Nephron progenitor cell (in vitro differentiated cells): ENCODE data around the gene GAA.
"Not testable (repeated sequence)": the region's sequence is repeated elsewhere in the genome, so short reads cannot be mapped to it uniquely, and the experiment has no call there.

ENCODE experiments used
- DNase-seq: peaks from one replicate; pipeline ENCODE4 v3.0.0; 2021
- H3K27ac Mint-ChIP-seq: 2 replicates; pipeline ENCODE4 v1.8.0; 2021; ENCODE audit warnings: mild to moderate bottlenecking, moderate library complexity, mixed read lengths
- H3K27me3 Mint-ChIP-seq: 2 replicates; pipeline ENCODE4 v1.8.0; 2021; ENCODE audit warnings: mild to moderate bottlenecking, low read depth, mixed read lengths; ENCODE audit not compliant: poor library complexity
- H3K36me3 Mint-ChIP-seq: 2 replicates; pipeline ENCODE4 v1.8.0; 2021; ENCODE audit warnings: low read depth, mixed read lengths
- H3K4me1 Mint-ChIP-seq: 2 replicates; pipeline ENCODE4 v1.8.0; 2021; ENCODE audit warnings: mixed read lengths
- H3K4me3 Mint-ChIP-seq: 2 replicates; pipeline ENCODE4 v1.8.0; 2021; ENCODE audit warnings: mild to moderate bottlenecking, moderate library complexity, mixed read lengths
- H3K9me3 Mint-ChIP-seq: 2 replicates; pipeline ENCODE4 v1.8.0; 2021; ENCODE audit warnings: mild to moderate bottlenecking, moderate library complexity, mixed read lengths
- CTCF ChIP-seq: fragments of 200-600 bp; sonication (generic); IDR thresholded peaks from 2 replicates; pipeline ENCODE4 v1.5.0; 2021; ENCODE audit warnings: antibody characterized with exemption

GAA gene

GRCh38 chr17:80152081-80152702, 50.8 kb downstream of the GAA start:
- no peak for TF ChIP-seq CTCF
- H3K4me3 Mint-ChIP-seq, result no peak overlapping the region
- DNase-seq, result no peak

GRCh38 chr17:80153004-80153403, 51.6 kb downstream of the GAA start:
- no peak for TF ChIP-seq CTCF
- Mint-ChIP-seq H3K36me3 (peaks cover 17% of the 10 kb centered on the region), H3K4me1 (peaks cover 12% of the 10 kb centered on the region), H3K27me3 (peaks cover 3% of the 10 kb centered on the region), H3K9me3 (peaks cover 42% of the 10 kb centered on the region), H3K27ac (no peak overlapping the region), H3K4me3 (no peak overlapping the region)
- no peak for DNase-seq

More at GRCh38 chr17:80152081-80152702, 50.8 kb downstream of the GAA start:
- H3K27me3 Mint-ChIP-seq, result peaks cover 3% of the 10 kb centered on the region
- peaks cover 34% of the 10 kb centered on the region for H3K9me3 Mint-ChIP-seq
- peaks cover 15% of the 10 kb centered on the region for H3K4me1 Mint-ChIP-seq
- H3K27ac Mint-ChIP-seq, result no peak overlapping the region
- peaks cover 17% of the 10 kb centered on the region for H3K36me3 Mint-ChIP-seq

GRCh38 chr17:80154166-80154565, 52.8 kb downstream of the GAA start:
- Mint-ChIP-seq H3K9me3 (peaks cover 42% of the 10 kb centered on the region), H3K27me3 (peaks cover 3% of the 10 kb centered on the region), H3K36me3 (peaks cover 17% of the 10 kb centered on the region), H3K27ac (no peak overlapping the region), H3K4me1 (peaks cover 1% of the 10 kb centered on the region), H3K4me3 (no peak overlapping the region)
- no peak for DNase-seq
- TF ChIP-seq CTCF, result no peak

- H3K4me3 Mint-ChIP-seq, H3K27ac Mint-ChIP-seq, H3K27me3 Mint-ChIP-seq: not testable (repeated sequence)
- Mint-ChIP-seq H3K4me1 (peaks cover 15% of the 10 kb centered on the region), H3K9me3 (peaks cover 42% of the 10 kb centered on the region), H3K36me3 (peaks cover 17% of the 10 kb centered on the region)
- DNase-seq, result peak; percentile 25
Measured at GRCh38 chr17:80155600-80155999, 54.2 kb downstream of the GAA start.

GRCh38 chr17:80158846-80159245, 57.5 kb downstream of the GAA start:
- Mint-ChIP-seq H3K4me3 (no peak overlapping the region), H3K9me3 (peaks cover 36% of the 10 kb centered on the region), H3K27ac (no peak overlapping the region), H3K27me3 (peaks cover 5% of the 10 kb centered on the region), H3K36me3 (peaks cover 17% of the 10 kb centered on the region), H3K4me1 (peaks cover 30% of the 10 kb centered on the region)
- TF ChIP-seq CTCF, result no peak
- DNase-seq, result no peak

GRCh38 chr17:80160536-80160935, 59.2 kb downstream of the GAA start:
- H3K27ac Mint-ChIP-seq, result peak overlapping the region; percentile 93
- peaks cover 25% of the 10 kb centered on the region for H3K9me3 Mint-ChIP-seq
- DNase-seq, result no peak
- peaks cover 11% of the 10 kb centered on the region for H3K36me3 Mint-ChIP-seq
- H3K27me3 Mint-ChIP-seq, result peaks cover 4% of the 10 kb centered on the region
- no peak for TF ChIP-seq CTCF
- peak overlapping the region; percentile 60 for H3K4me3 Mint-ChIP-seq
- H3K4me1 Mint-ChIP-seq, result peaks cover 30% of the 10 kb centered on the region
